HK-2 (cell line): ENCODE data around the gene LRRC36.

Experiments
- DNase-seq: peaks from one replicate; pipeline ENCODE4 v3.0.0-alpha.2; 2018; ENCODE audit not compliant: unreplicated experiment

LRRC36 gene

GRCh38 chr16:67294171-67294757 is 32.4 kb upstream of the LRRC36 start:
- DNase-seq, result no peak

- DNase-seq, result no peak
Observed at GRCh38 chr16:67294938-67295361, 31.7 kb upstream of the LRRC36 start.

- DNase-seq, result no peak
Observed at GRCh38 chr16:67296420-67296819, 30.2 kb upstream of the LRRC36 start.

GRCh38 chr16:67298277-67298676 is 28.3 kb upstream of the LRRC36 start:
- no peak for DNase-seq

- no peak for DNase-seq
Observed at GRCh38 chr16:67299269-67299668, 27.3 kb upstream of the LRRC36 start.

GRCh38 chr16:67301080-67301782 is 25.4 kb upstream of the LRRC36 start:
- no peak for DNase-seq

GRCh38 chr16:67302076-67302475 is 24.5 kb upstream of the LRRC36 start:
- DNase-seq, result no peak

GRCh38 chr16:67302970-67303369 is 23.6 kb upstream of the LRRC36 start:
- no peak for DNase-seq

- DNase-seq, result no peak
Observed at GRCh38 chr16:67304020-67304419, 22.6 kb upstream of the LRRC36 start.

- no peak for DNase-seq
Observed at GRCh38 chr16:67305216-67306071, 21.2 kb upstream of the LRRC36 start.

GRCh38 chr16:67310561-67310960 is 16.1 kb upstream of the LRRC36 start:
- DNase-seq, result no peak

- DNase-seq, result peak; percentile 88
Observed at GRCh38 chr16:67311607-67312488, 14.8 kb upstream of the LRRC36 start.

- no peak for DNase-seq
Observed at GRCh38 chr16:67312719-67313118, 13.9 kb upstream of the LRRC36 start.

- no peak for DNase-seq
Observed at GRCh38 chr16:67317853-67318252, 8.8 kb upstream of the LRRC36 start.

- no peak for DNase-seq
Observed at GRCh38 chr16:67326115-67326471, 522 bp upstream of the LRRC36 start.

GRCh38 chr16:67327743-67328142 is 1.1 kb downstream of the LRRC36 start:
- no peak for DNase-seq

- no peak for DNase-seq
Observed at GRCh38 chr16:67329901-67330300, 3.3 kb downstream of the LRRC36 start.

GRCh38 chr16:67333315-67333714 is 6.7 kb downstream of the LRRC36 start:
- no peak for DNase-seq

GRCh38 chr16:67336116-67336515 is 9.5 kb downstream of the LRRC36 start:
- DNase-seq, result no peak

GRCh38 chr16:67336648-67337047 is 10.0 kb downstream of the LRRC36 start:
- no peak for DNase-seq

GRCh38 chr16:67339453-67339852 is 12.8 kb downstream of the LRRC36 start:
- no peak for DNase-seq

GRCh38 chr16:67341250-67341649 is 14.6 kb downstream of the LRRC36 start:
- DNase-seq, result no peak
